M059J (cell line): ENCODE data around the gene VASN. TPM values are rescaled to one million over a fixed set of nuclear protein-coding genes. Genes with fewer than 3 reads are reported as not detected.
A peak's percentile ranks its signal among the peaks of the same experiment; 100 is the strongest.
"Not testable (repeated sequence)": the region's sequence is repeated elsewhere in the genome, so short reads cannot be mapped to it uniquely, and the experiment has no call there.

Experiments used
- DNase-seq: peaks from one replicate; pipeline ENCODE4 v3.0.0-alpha.2; 2012; ENCODE audit warnings: low read depth
- total RNA-seq: library from RNA; depleted of rRNA; stranded (reverse); fragments of >200 nt; shearing (Covaris generic); gene quantifications from 2 replicates; pipeline ENCODE4 v1.2.3, GENCODE V29; 2014

The VASN gene
- total RNA-seq, 1 experiment from 2014 or later = 115 TPM

DNA sequence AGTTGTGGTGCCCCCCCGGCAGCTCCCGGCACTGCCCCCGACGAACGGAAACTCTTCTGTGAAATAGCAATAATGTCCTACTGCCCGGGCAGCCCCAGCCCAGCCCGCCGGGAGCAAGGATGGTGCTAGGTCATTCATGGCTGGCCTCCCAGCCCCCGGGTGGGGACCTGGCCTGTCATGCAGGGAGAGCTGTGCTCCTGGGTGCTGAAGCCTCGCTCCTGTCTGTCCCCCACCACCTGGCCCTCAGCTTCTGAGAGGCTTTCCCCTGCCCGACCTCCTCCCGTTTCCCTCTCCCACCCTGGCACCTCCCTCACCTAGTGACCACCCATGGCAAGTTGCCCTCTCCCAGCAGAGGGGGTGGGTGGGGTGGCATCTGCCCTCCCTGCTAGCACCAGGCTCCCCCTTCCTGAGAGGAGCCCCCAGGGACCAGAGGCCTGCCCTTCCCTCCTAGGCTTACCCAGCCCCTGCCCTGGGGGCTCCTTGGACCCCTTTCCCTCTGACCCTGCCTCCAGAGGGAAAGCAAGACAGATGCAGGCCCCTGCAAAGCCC is 34.0 kb upstream of the VASN start:
- no peak for DNase-seq

DNA sequence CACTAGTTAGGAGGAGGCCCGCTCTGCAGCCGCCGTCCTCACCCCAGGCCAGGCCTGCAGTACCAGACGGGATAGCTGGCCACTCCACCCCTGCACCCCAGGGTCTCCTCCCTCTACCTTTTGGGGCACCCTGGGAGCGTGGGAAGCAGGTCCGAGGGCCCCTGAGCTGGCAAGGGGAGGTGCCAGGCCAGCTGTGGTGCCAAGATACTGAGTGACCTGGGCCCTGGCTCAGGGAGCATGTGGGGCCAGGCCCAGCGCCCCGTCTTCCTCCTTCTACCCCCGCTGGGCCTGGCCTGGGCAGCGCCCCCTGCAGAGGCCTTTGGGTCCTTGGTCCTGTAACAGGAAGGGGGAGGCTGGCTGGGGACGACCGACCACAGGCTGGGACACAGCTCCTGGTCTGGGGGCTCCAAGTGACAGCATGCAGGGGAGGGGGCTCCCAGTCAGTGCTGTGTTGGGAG is 33.5 kb upstream of the VASN start:
- no peak for DNase-seq

DNA sequence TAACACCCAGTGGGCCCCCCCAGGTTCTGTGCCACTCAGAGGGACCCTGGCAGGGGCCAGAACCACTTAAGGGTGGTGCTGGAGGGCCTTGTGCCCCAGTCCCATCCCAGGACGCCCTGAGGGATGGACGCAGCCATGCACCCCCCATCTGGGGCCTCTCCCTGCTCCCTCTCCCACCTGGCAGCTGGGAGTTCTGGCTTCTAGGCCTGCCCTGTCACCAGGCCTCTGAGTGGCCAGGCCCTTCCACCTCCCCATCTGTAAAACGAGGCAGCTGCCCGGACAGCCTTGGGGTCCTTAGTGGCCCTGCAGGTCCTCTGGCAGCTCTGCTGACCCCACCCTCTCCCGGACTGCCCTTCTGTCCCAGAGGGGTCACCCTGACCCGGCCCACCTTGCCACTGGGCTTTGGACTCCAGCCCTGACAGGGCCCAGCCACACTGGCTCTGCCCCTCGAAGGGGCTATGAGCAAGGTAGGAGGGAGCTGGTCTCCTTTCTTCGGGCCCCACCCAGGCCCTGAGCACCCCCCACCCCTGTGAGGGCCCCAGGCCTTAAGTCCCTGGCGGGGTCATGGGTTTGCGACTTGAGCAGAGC is 32.8 kb upstream of the VASN start:
- no peak for DNase-seq

- DNase-seq = no peak
Measured at GRCh38 chr16:4339455-4339854, 32.2 kb upstream of the VASN start.

- DNase-seq = no peak
Measured at GRCh38 chr16:4339909-4340308, 31.7 kb upstream of the VASN start.

- no peak for DNase-seq
Measured at GRCh38 chr16:4340443-4340842, 31.2 kb upstream of the VASN start.

- no peak for DNase-seq
Measured at GRCh38 chr16:4341250-4341649, 30.4 kb upstream of the VASN start.

DNA sequence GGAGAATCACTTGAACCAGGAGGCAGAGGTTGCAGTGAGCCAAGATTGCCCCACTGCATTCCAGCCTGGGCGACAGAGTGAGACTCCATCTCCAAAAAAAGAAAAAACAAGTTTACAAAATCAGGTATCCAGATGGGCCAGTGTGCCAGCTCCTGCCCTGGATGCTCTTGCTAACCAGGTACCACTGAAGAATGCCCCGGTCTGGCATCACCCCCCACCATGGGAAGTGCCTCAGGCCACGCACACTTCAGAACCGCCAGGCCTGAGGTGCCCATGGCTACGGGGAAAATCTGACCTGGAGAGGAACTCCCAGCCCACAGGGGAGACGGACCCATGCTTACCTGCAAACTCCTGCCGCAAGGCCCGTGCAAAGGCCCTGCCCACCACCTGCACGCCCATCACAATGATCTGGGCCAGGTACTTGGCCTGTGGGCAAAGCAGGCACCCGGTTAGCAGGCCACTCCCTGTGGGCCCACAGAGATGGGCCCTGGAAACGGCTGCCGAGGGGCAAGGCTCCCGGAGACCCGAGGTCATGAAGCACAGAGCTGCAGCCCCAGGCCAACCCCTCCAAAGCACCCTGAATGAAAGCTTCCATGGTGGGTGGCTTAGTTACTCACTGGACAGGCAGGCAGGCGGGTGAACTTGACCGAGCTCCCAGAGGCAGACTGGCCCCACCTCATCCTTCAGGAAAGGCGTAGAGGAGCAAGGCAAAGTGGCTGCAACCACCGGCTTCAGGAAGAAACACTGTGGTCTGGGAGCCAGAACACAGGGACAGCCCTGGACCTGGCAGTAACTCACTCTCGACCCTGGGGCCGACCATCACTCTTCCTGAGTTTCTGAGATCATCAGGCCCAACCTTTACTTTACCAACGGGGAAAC is 28.5 kb upstream of the VASN start:
- no peak for DNase-seq

GRCh38 chr16:4344300-4344982 is 27.2 kb upstream of the VASN start:
- not testable (repeated sequence) for DNase-seq

- DNase-seq = no peak
Measured at GRCh38 chr16:4344983-4345835, 26.4 kb upstream of the VASN start.

- no peak for DNase-seq
Measured at GRCh38 chr16:4345836-4346781, 25.5 kb upstream of the VASN start.

GRCh38 chr16:4347010-4347409 is 24.6 kb upstream of the VASN start:
- DNase-seq = no peak

- peak; percentile 19 for DNase-seq
Measured at GRCh38 chr16:4347765-4348509, 23.7 kb upstream of the VASN start.

GRCh38 chr16:4349332-4349731 is 22.3 kb upstream of the VASN start:
- DNase-seq = no peak

DNA sequence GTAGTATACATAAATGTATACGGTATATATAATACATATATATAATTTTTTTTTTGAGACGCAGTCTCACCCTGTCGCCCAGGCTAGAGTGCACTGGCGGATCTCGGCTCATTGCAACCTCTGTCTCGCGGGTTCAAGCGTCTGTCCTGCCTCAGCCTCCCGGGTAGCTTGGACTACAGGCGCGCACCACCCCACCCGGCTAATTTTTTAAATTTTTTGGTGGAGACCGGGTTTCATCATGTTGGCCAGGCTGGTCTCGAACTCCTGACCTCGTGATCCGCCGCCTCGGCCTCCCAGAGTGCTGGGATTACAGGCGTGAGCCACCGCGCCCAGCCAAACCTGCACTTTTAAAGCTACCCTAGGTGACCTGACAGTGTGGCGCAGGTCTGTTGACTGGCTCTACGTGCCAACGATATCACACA is 21.3 kb upstream of the VASN start:
- DNase-seq = no peak

- DNase-seq = peak; percentile 91
Measured at GRCh38 chr16:4350787-4351659, 20.6 kb upstream of the VASN start, which contains the start of gene PAM16. Gene PAM16 (minus strand): TSS chr16:4351321. CDS start chr16:4351234, 87 bp downstream.

DNA sequence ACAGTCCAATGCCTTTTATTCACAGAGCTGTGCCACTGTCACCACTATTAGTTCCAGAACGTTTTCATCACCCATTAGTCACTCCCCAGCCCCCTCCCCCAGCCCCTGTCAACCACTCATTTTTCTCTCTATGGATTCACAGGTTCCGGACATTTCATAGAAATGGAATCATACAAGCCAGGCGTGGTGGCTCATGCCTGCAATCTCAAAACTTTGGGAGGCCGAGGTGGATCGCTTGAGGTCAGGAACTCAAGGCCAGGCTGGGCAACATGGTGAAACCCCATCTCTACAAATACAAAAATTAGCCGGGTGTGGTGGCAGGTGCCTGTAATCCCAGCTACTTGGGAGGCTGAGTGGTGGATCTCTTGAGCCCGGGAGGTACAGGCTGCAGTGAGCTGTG is 19.8 kb upstream of the VASN start:
- DNase-seq = peak; percentile 48

GRCh38 chr16:4352843-4353242 is 18.8 kb upstream of the VASN start:
- no peak for DNase-seq
